Measurements from ENCODE around the gene SPTB.
A peak's percentile ranks its signal among the peaks of the same experiment; 100 is the strongest.

Gene SPTB

DNA sequence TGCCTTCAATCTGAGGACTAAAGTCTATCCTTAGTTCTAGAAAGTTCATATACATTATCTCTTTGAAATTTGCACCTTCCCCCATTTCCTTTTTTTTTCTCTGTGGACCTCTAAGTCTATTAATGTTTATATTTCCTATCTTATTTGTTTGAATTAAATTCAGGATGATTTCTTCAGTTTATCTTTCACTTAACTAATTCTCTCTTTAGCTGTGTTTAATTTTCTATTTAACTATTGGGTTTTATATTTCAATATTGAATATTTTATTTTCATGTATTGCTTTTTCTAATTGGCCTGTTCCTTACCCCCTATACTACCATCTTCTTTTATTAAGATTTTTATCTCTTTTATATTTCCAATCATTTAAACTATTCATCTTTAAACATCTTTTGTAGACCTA, 166.0 kb downstream of the SPTB start:
- DNase-seq (ENCODE audit: low read depth in 1 of 2, low spot score in 1 of 2), result no peak
- in situ Hi-C loops (cut with HindIII; ENCODE audit: low pct_unique_long_range_greater_than_20kb, low sequenced_read_pairs), result no loop called here
- no peak for TF ChIP-seq JUND (IDR thresholded peaks at IDR 0.05; ENCODE audit: low read depth)

GRCh38 chr14:64711039-64711438, 168.7 kb downstream of the SPTB start:
- TF ChIP-seq JUND (IDR thresholded peaks at IDR 0.05; ENCODE audit: low read depth), result no peak
- DNase-seq (ENCODE audit: low read depth in 1 of 2, low spot score in 1 of 2), result no peak
- in situ Hi-C loops (cut with HindIII; ENCODE audit: low pct_unique_long_range_greater_than_20kb, low sequenced_read_pairs), result no loop called here

DNA sequence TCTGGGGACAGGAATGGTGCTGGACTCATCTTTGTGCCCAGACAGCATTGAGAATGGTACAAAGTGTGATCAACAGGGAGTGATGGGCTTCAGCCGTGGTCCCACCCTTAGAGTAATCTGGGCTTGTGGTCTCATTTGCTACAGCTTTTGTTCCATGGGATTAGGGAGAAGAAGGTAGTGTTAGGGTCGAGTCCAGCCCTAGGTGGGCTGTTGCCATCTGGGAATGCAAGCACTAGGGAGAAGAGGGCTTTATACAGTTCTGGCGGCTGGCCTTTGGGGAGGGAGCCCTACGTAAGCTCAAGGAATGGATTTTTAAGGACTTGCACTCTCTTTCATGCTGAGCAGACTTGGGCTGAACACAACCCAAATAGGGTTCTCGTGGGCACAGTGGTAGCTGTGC, 170.6 kb downstream of the SPTB start:
- TF ChIP-seq JUND (IDR thresholded peaks at IDR 0.05; ENCODE audit: low read depth), result no peak
- DNase-seq (ENCODE audit: low read depth in 1 of 2, low spot score in 1 of 2), result no peak
- in situ Hi-C loops (cut with HindIII; ENCODE audit: low pct_unique_long_range_greater_than_20kb, low sequenced_read_pairs), result no loop called here

DNA sequence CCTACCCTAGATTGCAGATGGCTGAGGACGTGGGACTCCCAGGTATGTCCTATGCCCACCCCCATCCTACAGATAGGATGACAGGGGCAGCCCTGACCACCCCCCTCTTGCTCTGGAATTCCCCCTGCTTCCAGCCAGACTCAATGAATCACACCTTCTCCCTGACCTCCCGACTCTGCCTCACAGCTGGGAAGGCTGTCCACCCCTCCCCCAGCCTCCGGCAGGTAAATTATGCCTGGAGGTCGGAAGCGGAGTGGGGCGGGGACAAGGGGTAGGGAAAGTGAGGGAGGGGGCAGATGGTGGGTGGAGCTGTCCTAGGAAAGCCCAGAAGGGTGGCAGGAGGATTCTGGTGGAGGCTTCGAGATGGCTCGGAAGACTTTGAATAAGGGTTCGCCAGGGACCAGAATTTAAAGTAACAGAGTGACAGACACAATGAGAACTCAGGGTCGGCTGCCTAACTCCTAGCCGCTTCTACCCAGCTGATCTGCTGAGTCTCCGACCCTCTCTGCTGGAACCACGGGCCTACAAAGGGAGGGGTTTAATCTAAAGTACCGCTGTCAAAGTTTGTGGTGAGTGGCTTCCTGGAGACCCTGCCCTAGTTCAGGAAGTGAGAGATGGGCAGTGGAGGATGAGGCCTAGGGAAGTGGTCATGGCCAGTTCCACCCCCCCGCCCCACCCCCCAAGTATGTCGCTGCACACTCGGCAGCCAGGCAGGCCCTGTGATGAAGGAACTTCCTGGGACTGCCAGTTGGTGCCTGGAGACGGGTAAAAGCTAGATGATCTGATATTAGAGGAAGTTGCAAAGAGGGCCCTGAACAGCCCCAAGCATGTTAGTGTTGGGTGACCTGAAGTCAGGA, 171.3 kb downstream of the SPTB start:
- no peak for TF ChIP-seq JUND (IDR thresholded peaks at IDR 0.05; ENCODE audit: low read depth)
- no peak for DNase-seq (ENCODE audit: low read depth in 1 of 2, low spot score in 1 of 2)
- in situ Hi-C loops (cut with HindIII; ENCODE audit: low pct_unique_long_range_greater_than_20kb, low sequenced_read_pairs), result no loop called here

DNA sequence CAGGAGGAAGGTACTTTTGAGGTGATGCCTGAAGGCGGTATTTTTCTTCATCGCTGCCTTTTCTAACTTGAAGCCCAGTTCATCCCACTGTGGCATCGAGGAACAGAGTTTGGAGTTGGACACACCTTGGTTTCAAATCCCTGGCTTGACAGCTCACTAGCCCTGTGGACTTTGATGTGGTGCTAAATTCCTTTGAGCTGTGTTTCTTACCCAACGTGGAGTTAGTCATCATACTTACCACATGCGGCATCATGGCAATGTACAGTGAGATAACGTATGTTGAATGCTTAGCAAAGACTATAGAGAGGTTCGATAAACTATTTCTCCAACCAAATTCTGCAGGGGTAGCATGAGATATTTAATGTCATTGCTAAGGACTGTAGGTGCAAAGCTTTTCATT, 172.0 kb downstream of the SPTB start:
- in situ Hi-C loops (cut with HindIII; ENCODE audit: low pct_unique_long_range_greater_than_20kb, low sequenced_read_pairs), result no loop called here
- DNase-seq (ENCODE audit: low read depth in 1 of 2, low spot score in 1 of 2), result no peak

GRCh38 chr14:64706593-64707193, 173.0 kb downstream of the SPTB start:
- TF ChIP-seq JUND (IDR thresholded peaks at IDR 0.05; ENCODE audit: low read depth), result no peak
- in situ Hi-C loops (cut with HindIII; ENCODE audit: low pct_unique_long_range_greater_than_20kb, low sequenced_read_pairs), result no loop called here
- DNase-seq (ENCODE audit: low read depth in 1 of 2, low spot score in 1 of 2), result no peak

More for the DNA sequence above, 172.0 kb downstream of the SPTB start:
- no peak for TF ChIP-seq JUND (IDR thresholded peaks at IDR 0.05; ENCODE audit: low read depth)

GRCh38 chr14:64706119-64706592, 173.6 kb downstream of the SPTB start:
- no peak for TF ChIP-seq JUND (IDR thresholded peaks at IDR 0.05; ENCODE audit: low read depth)
- in situ Hi-C loops (cut with HindIII; ENCODE audit: low pct_unique_long_range_greater_than_20kb, low sequenced_read_pairs), result no loop called here
- no peak for DNase-seq (ENCODE audit: low read depth in 1 of 2, low spot score in 1 of 2)

GRCh38 chr14:64705381-64706118, 174.2 kb downstream of the SPTB start:
- in situ Hi-C loops (cut with HindIII; ENCODE audit: low pct_unique_long_range_greater_than_20kb, low sequenced_read_pairs), result no loop called here
- DNase-seq (ENCODE audit: low read depth in 1 of 2, low spot score in 1 of 2), result peak in 1 of 2 experiments; percentile 47
- no peak for TF ChIP-seq JUND (IDR thresholded peaks at IDR 0.05; ENCODE audit: low read depth)

DNA sequence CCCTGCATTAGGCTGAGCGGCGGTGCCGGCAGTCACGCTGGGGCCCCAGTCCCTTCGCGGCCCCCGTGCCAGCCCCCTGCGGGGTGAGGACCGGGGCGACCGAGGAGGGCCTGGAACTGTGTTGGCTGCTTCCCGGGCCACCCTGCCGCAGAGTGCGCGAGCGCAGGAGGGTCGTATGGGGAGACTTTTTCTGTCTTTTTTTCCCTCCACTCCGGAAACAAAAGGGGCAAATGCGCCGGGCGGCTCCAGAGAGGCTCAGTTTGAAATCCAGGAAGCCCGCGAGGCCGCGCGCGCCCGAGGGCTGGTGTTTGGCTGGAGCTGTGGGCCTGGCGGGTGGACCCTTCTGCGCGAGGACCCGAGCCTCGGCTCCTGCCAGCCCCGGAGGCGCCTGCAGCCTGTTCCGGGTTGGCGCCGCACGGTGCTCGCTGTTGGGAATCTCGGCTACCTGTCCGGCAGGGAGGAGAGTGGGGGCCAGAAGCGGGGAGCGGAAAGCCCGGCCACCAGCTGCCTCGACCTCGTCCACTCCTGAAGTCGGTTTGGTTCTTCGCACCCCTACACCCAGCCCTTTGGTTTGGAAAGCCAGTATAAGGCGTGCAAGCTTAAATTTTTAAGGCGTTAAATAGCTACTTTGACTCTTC, 174.8 kb downstream of the SPTB start:
- no peak for TF ChIP-seq JUND (IDR thresholded peaks at IDR 0.05; ENCODE audit: low read depth)
- DNase-seq (ENCODE audit: low read depth in 1 of 2, low spot score in 1 of 2), result peak; percentile 47 to 69
- in situ Hi-C loops (cut with HindIII; ENCODE audit: low pct_unique_long_range_greater_than_20kb, low sequenced_read_pairs), result no loop called here

DNA sequence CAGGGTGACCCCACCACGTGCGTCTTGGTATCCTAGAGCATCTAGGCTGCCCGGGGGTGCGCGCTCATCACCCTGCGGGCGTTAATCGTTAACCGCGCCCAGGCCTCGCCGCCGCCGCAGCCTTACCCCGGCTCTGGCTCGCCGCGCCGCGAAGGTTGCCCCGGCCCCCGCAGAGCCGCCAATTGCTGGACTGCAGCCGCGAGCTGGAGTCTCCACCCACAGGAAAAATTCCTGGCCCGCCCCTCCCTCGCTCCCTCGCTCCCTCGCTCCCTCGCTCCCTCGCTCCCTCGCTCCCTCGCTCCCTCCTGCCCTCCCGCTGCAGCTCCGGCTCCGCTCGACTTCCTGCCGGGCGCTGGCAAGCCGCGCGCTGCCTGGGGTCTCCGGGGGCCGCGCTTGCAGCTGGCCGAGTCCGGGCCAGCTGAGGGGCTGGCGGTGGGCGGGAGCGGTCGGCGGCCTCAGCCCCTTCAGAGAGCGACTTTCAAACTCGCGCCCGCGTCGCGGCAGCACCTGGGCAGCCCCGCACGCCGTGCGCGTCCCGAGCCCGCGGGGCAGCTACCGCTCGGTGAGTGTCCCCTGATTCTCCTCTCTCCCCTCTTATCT, 175.5 kb downstream of the SPTB start, which contains the start of gene PLEKHG3:
TSS of gene PLEKHG3 (plus strand) at position 282 of the 600 bp plus-strand sequence. CDS start 23,208 bp downstream, outside the sequence.
- no peak for TF ChIP-seq JUND (IDR thresholded peaks at IDR 0.05; ENCODE audit: low read depth)
- in situ Hi-C loops (cut with HindIII; ENCODE audit: low pct_unique_long_range_greater_than_20kb, low sequenced_read_pairs), result no loop called here
- peak; percentile 86 to 89 for DNase-seq (ENCODE audit: low read depth in 1 of 2, low spot score in 1 of 2)

GRCh38 chr14:64703395-64704142, 176.1 kb downstream of the SPTB start:
- no peak for DNase-seq (ENCODE audit: low read depth in 1 of 2, low spot score in 1 of 2)
- no peak for TF ChIP-seq JUND (IDR thresholded peaks at IDR 0.05; ENCODE audit: low read depth)
- in situ Hi-C loops (cut with HindIII; ENCODE audit: low pct_unique_long_range_greater_than_20kb, low sequenced_read_pairs), result no loop called here

Measured in T47D (cell line).